ENCODE measurements around the gene MDM2.

Gene MDM2

DNA sequence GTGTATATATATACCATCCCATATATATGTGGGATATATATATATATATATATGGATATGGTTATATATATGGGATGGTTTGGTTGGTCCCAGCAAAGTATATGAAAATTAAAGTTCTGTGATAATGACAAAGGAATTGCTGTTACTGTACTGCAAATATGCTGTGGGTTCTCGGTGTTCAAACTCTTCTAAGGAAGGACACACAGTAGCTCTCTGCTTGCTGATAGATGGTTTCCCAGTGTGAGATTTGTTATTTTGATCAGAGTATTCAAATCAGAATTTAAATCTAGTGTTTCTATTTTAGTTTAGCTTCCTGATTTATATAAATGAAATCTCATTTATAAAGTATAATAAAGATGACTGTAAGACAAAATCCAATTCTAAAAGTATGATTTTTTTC lies 42.3 kb upstream of the MDM2 start:
- TF ChIP-seq CREB1 (IDR thresholded peaks at IDR 0.05; ENCODE audit: low read depth) (no peak), FOXM1 (IDR thresholded peaks at IDR 0.05; ENCODE audit: borderline replicate concordance, low read depth) (no peak), TEAD4 (IDR thresholded peaks at IDR 0.05) (no peak), ZBTB7A (IDR thresholded peaks at IDR 0.05; ENCODE audit: low read depth) (no peak), EGR1 (IDR thresholded peaks at IDR 0.05) (no peak), CEBPB (IDR thresholded peaks at IDR 0.05) (no peak), RAD21 (IDR thresholded peaks at IDR 0.05; ENCODE audit: low read depth) (no peak), REST (IDR thresholded peaks at IDR 0.05; ENCODE audit: low read depth) (no peak), TCF12 (IDR thresholded peaks at IDR 0.05; ENCODE audit: low read depth) (no peak), YY1 (IDR thresholded peaks at IDR 0.05; ENCODE audit: low read depth) (no peak), USF1 (IDR thresholded peaks at IDR 0.05) (no peak), TAF1 (IDR thresholded peaks at IDR 0.05; ENCODE audit: low read depth) (no peak), NFIC (IDR thresholded peaks at IDR 0.05) (no peak), EP300 (IDR thresholded peaks at IDR 0.05; ENCODE audit: borderline replicate concordance) (no peak)
- TF ChIP-seq, protein P1, sequence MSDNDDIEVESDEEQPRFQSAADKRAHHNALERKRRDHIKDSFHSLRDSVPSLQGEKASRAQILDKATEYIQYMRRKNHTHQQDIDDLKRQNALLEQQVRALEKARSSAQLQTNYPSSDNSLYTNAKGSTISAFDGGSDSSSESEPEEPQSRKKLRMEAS (IDR thresholded peaks at IDR 0.05) = no peak

- TF ChIP-seq EGR1 (IDR thresholded peaks at IDR 0.05) = no peak
- no peak for TF ChIP-seq CEBPB (IDR thresholded peaks at IDR 0.05)
- no peak; the same call in 1 of the 2 replicates for TF ChIP-seq REST (IDR thresholded peaks at IDR 0.05; ENCODE audit: low read depth)
- TF ChIP-seq FOXM1 (IDR thresholded peaks at IDR 0.05; ENCODE audit: borderline replicate concordance, low read depth) = no peak
Observed at GRCh38 chr12:68766646-68767045, 41.3 kb upstream of the MDM2 start.

GRCh38 chr12:68767191-68767590 lies 40.8 kb upstream of the MDM2 start:
- no peak for TF ChIP-seq NFIC (IDR thresholded peaks at IDR 0.05)
- no peak for TF ChIP-seq RAD21 (IDR thresholded peaks at IDR 0.05; ENCODE audit: low read depth)
- TF ChIP-seq EGR1 (IDR thresholded peaks at IDR 0.05) = no peak

DNA sequence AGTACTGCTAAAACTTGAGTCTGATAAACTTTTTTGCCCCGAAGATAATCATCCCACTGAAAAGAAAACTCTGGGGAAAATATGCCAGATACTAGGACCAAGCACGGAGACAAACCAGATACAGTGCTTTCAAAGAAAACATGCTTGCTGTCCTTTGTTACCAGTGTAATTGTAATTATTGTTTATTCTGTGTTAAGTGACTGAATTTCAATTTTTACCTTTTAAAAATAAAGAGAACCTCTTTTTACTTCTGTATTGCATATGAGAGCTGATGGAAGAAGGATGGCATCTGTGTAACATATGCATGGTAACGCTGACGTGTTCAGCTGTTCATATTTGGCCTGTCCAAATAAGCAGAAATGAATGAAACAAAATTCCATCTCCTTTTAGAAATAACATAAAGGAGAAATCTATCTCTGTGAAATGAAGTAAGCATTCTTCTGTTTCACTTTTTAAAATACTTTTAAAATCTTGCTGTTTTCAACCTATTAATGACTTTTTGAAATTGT lies 39.5 kb upstream of the MDM2 start:
- TF ChIP-seq, protein P1 (IDR thresholded peaks at IDR 0.05) = no peak
- TF ChIP-seq USF1 (IDR thresholded peaks at IDR 0.05) (no peak), FOXM1 (IDR thresholded peaks at IDR 0.05; ENCODE audit: borderline replicate concordance, low read depth) (no peak), EGR1 (IDR thresholded peaks at IDR 0.05) (no peak), YY1 (IDR thresholded peaks at IDR 0.05; ENCODE audit: low read depth) (no peak), RAD21 (IDR thresholded peaks at IDR 0.05; ENCODE audit: low read depth) (no peak), TEAD4 (IDR thresholded peaks at IDR 0.05) (no peak), REST (IDR thresholded peaks at IDR 0.05; ENCODE audit: low read depth) (no peak), CEBPB (IDR thresholded peaks at IDR 0.05) (no peak), TAF1 (IDR thresholded peaks at IDR 0.05; ENCODE audit: low read depth) (no peak), TCF12 (IDR thresholded peaks at IDR 0.05; ENCODE audit: low read depth) (no peak), NFIC (IDR thresholded peaks at IDR 0.05) (no peak), ZBTB7A (IDR thresholded peaks at IDR 0.05; ENCODE audit: low read depth) (no peak)

- no peak for TF ChIP-seq TAF1 (IDR thresholded peaks at IDR 0.05; ENCODE audit: low read depth)
- TF ChIP-seq TEAD4 (IDR thresholded peaks at IDR 0.05) = no peak
- no peak for TF ChIP-seq CREB1 (IDR thresholded peaks at IDR 0.05; ENCODE audit: low read depth)
- TF ChIP-seq NFIC (IDR thresholded peaks at IDR 0.05) = no peak
- TF ChIP-seq FOXM1 (IDR thresholded peaks at IDR 0.05; ENCODE audit: borderline replicate concordance, low read depth) = no peak
- TF ChIP-seq, protein P1 (IDR thresholded peaks at IDR 0.05) = no peak
- no peak for TF ChIP-seq RAD21 (IDR thresholded peaks at IDR 0.05; ENCODE audit: low read depth)
- no peak for TF ChIP-seq CEBPB (IDR thresholded peaks at IDR 0.05)
- TF ChIP-seq ZBTB7A (IDR thresholded peaks at IDR 0.05; ENCODE audit: low read depth) = no peak
- no peak for TF ChIP-seq REST (IDR thresholded peaks at IDR 0.05; ENCODE audit: low read depth)
- no peak for TF ChIP-seq TCF12 (IDR thresholded peaks at IDR 0.05; ENCODE audit: low read depth)
- TF ChIP-seq USF1 (IDR thresholded peaks at IDR 0.05) = no peak
Observed at GRCh38 chr12:68769941-68770340, 38.0 kb upstream of the MDM2 start.
